Nasal cavity respiratory epithelium epithelial cell of viscerocranial mucosa (primary cell): ENCODE measurements around the gene XIRP1. TPM values are rescaled to one million over a fixed set of nuclear protein-coding genes. Genes with fewer than 3 reads are reported as not detected.

Source experiments
- total RNA-seq: library from RNA; depleted of rRNA; stranded (reverse); fragments of >200 nt; gene quantifications from 2 replicates; pipeline ENCODE4 v1.2.3, GENCODE V29; 2014

XIRP1 gene
- total RNA-seq = not detected in 2 replicates

GRCh38 chr3:39192490-39193092 is at the start of gene XIRP1:
Gene XIRP1 (minus strand): TSS chr3:39192595. CDS start chr3:39189445, 3,150 bp downstream.

Other genes starting within 250 kb of the XIRP1 start
- under 0.01 TPM in 2 replicates for gene SCN11A, start 140.7 kb downstream of the XIRP1 start, total RNA-seq
- 21.9 and 40.2 TPM in 2 replicates for gene WDR48, start 140.6 kb downstream of the XIRP1 start, total RNA-seq
- gene GORASP1, start 85.0 kb downstream of the XIRP1 start, total RNA-seq = 19.1 and 36.2 TPM in 2 replicates
- gene TTC21A, start 84.9 kb downstream of the XIRP1 start, total RNA-seq = 0.34 and 2.0 TPM in 2 replicates
- gene CSRNP1, start 39.0 kb downstream of the XIRP1 start, total RNA-seq = 13.2 and 16.4 TPM in 2 replicates
- gene CX3CR1, start 87.4 kb upstream of the XIRP1 start, total RNA-seq = 0.07 TPM in 1 of 2 replicates, not detected in the other
- not detected in 2 replicates for gene CCR8, start 137.1 kb upstream of the XIRP1 start, total RNA-seq
- gene SLC25A38, start 190.8 kb upstream of the XIRP1 start, total RNA-seq = 20.1 and 20.5 TPM in 2 replicates
- 929 and 2,581 TPM in 2 replicates for gene RPSA, start 214.1 kb upstream of the XIRP1 start, total RNA-seq